Measurements from ENCODE around the gene C10orf53. TPM values are rescaled to one million over a fixed set of nuclear protein-coding genes. Genes with fewer than 3 reads are reported as not detected.

C10orf53 gene
- total RNA-seq, 1 donor from 2014 or later: not detected

- no peaks in the 10 kb centered on the region for H3F3A ChIP-seq (ENCODE audit: low read depth)
- H4K20me1 ChIP-seq (ENCODE audit: low read depth): no peaks in the 10 kb centered on the region
- no peak overlapping the region for H2AFZ ChIP-seq (replicated peaks)
- peaks cover 13% of the 10 kb centered on the region for H3K4me1 Mint-ChIP-seq
- peak overlapping the region; percentile 4 for H3K4me2 ChIP-seq
- peaks cover 21% of the 10 kb centered on the region for H3K27me3 Mint-ChIP-seq (ENCODE audit: insufficient read depth, low read depth)
- H3K36me3 Mint-ChIP-seq: no peaks in the 10 kb centered on the region
- H3K36me3 ChIP-seq: no peaks in the 10 kb centered on the region
- H3K79me2 ChIP-seq (ENCODE audit: low read depth): no peaks in the 10 kb centered on the region
- no peak overlapping the region for H3K27ac ChIP-seq
- no peaks in the 10 kb centered on the region for H3K9me3 ChIP-seq (ENCODE audit: low read depth)
- no peak for TF ChIP-seq EZH2 (IDR thresholded peaks at IDR 0.05)
- no peak for TF ChIP-seq EZH2phosphoT487 (IDR thresholded peaks at IDR 0.05)
- no peak for TF ChIP-seq CTCF (IDR thresholded peaks at IDR 0.05)
- H3K9ac ChIP-seq: no peak overlapping the region
- no peak overlapping the region for H3K4me3 Mint-ChIP-seq
- H3K27me3 ChIP-seq: peaks cover 7% of the 10 kb centered on the region
- no peak overlapping the region for H3K4me3 ChIP-seq
- peak; percentile 28 for DNase-seq (ENCODE audit: low spot score)
- no peaks in the 10 kb centered on the region for H3K9me3 Mint-ChIP-seq
- peaks cover 8% of the 10 kb centered on the region for H3K4me1 ChIP-seq
- H3K27ac Mint-ChIP-seq: no peak overlapping the region
Measured at GRCh38 chr10:49649294-49649693, 30.2 kb upstream of the C10orf53 start.

GRCh38 chr10:49649936-49650723 is 29.3 kb upstream of the C10orf53 start:
- H3K4me1 Mint-ChIP-seq: peaks cover 13% of the 10 kb centered on the region
- Histone ChIP-seq H3K27me3 (peaks cover 7% of the 10 kb centered on the region), H3K27ac (no peak overlapping the region), H3K4me3 (no peak overlapping the region), H3F3A (ENCODE audit: low read depth) (no peaks in the 10 kb centered on the region), H3K36me3 (no peaks in the 10 kb centered on the region), H3K9ac (no peak overlapping the region), H3K9me3 (ENCODE audit: low read depth) (no peaks in the 10 kb centered on the region), H2AFZ (replicated peaks) (no peak overlapping the region), H3K79me2 (ENCODE audit: low read depth) (no peaks in the 10 kb centered on the region), H4K20me1 (ENCODE audit: low read depth) (no peaks in the 10 kb centered on the region), H3K4me2 (no peak overlapping the region), H3K4me1 (peaks cover 8% of the 10 kb centered on the region)
- H3K27me3 Mint-ChIP-seq (ENCODE audit: insufficient read depth, low read depth): peaks cover 17% of the 10 kb centered on the region
- no peaks in the 10 kb centered on the region for H3K36me3 Mint-ChIP-seq
- no peaks in the 10 kb centered on the region for H3K9me3 Mint-ChIP-seq
- TF ChIP-seq EZH2phosphoT487 (IDR thresholded peaks at IDR 0.05) (no peak), EZH2 (IDR thresholded peaks at IDR 0.05) (no peak), CTCF (IDR thresholded peaks at IDR 0.05) (no peak)
- no peak overlapping the region for H3K4me3 Mint-ChIP-seq
- DNase-seq (ENCODE audit: low spot score): no peak
- H3K27ac Mint-ChIP-seq: no peak overlapping the region

GRCh38 chr10:49650724-49651034 is 28.8 kb upstream of the C10orf53 start:
- Histone ChIP-seq H4K20me1 (ENCODE audit: low read depth) (no peaks in the 10 kb centered on the region), H3F3A (ENCODE audit: low read depth) (no peaks in the 10 kb centered on the region), H3K27ac (no peak overlapping the region), H3K4me3 (no peak overlapping the region), H2AFZ (replicated peaks) (no peak overlapping the region), H3K4me2 (no peak overlapping the region), H3K4me1 (peaks cover 8% of the 10 kb centered on the region), H3K27me3 (peaks cover 7% of the 10 kb centered on the region), H3K36me3 (no peaks in the 10 kb centered on the region), H3K9me3 (ENCODE audit: low read depth) (no peaks in the 10 kb centered on the region), H3K79me2 (ENCODE audit: low read depth) (no peaks in the 10 kb centered on the region), H3K9ac (no peak overlapping the region)
- Mint-ChIP-seq H3K27me3 (ENCODE audit: insufficient read depth, low read depth) (peaks cover 15% of the 10 kb centered on the region), H3K4me3 (no peak overlapping the region), H3K9me3 (no peaks in the 10 kb centered on the region), H3K27ac (no peak overlapping the region), H3K36me3 (no peaks in the 10 kb centered on the region), H3K4me1 (peaks cover 13% of the 10 kb centered on the region)
- DNase-seq (ENCODE audit: low spot score): no peak
- no peak for TF ChIP-seq CTCF (IDR thresholded peaks at IDR 0.05)
- TF ChIP-seq EZH2phosphoT487 (IDR thresholded peaks at IDR 0.05): no peak
- no peak for TF ChIP-seq EZH2 (IDR thresholded peaks at IDR 0.05)
